IPS-NIHi11 (cell line): Measurements from ENCODE around the gene MRRF.
A peak's percentile ranks its signal among the peaks of the same experiment; 100 is the strongest.

Source experiments
- DNase-seq: peaks from one replicate; pipeline ENCODE4 v3.0.0; 2012; ENCODE audit warnings: mixed read lengths, low spot score

Gene MRRF

GRCh38 chr9:122228568-122229484 is 35.9 kb upstream of the MRRF start, which contains the start of gene LHX6:
Gene LHX6, minus strand, starts transcription at chr9:122228957. Its CDS starts 217 bp downstream, at chr9:122228740.
- peak; percentile 64 for DNase-seq

- no peak for DNase-seq
These were observed 35.2 kb upstream of the MRRF start for GRCh38 chr9:122229485-122229837.

- no peak for DNase-seq
These were observed 31.8 kb upstream of the MRRF start for GRCh38 chr9:122232796-122233306.

- DNase-seq, result no peak
These were observed 30.5 kb upstream of the MRRF start for GRCh38 chr9:122234022-122234748.

GRCh38 chr9:122236681-122237080 is 28.0 kb upstream of the MRRF start:
- no peak for DNase-seq

GRCh38 chr9:122239722-122240121 is 25.0 kb upstream of the MRRF start:
- no peak for DNase-seq

GRCh38 chr9:122244349-122244748 is 20.3 kb upstream of the MRRF start:
- no peak for DNase-seq

- DNase-seq, result no peak
These were observed 18.0 kb upstream of the MRRF start for GRCh38 chr9:122246666-122247065.

- no peak for DNase-seq
These were observed 16.2 kb upstream of the MRRF start for GRCh38 chr9:122248448-122248865.

GRCh38 chr9:122251351-122251750 is 13.3 kb upstream of the MRRF start:
- no peak for DNase-seq

GRCh38 chr9:122252796-122253195 is 11.9 kb upstream of the MRRF start:
- no peak for DNase-seq

- no peak for DNase-seq
These were observed 9.9 kb upstream of the MRRF start for GRCh38 chr9:122254761-122255160.

- no peak for DNase-seq
These were observed 8.5 kb upstream of the MRRF start for GRCh38 chr9:122256206-122256605.

- no peak for DNase-seq
These were observed 5.7 kb upstream of the MRRF start for GRCh38 chr9:122258886-122259415.

- peak; percentile 33 for DNase-seq
These were observed 3.2 kb upstream of the MRRF start for GRCh38 chr9:122261469-122261881.

GRCh38 chr9:122262073-122262472 is 2.6 kb upstream of the MRRF start:
- no peak for DNase-seq

- DNase-seq, result no peak
These were observed 858 bp upstream of the MRRF start for GRCh38 chr9:122263699-122264349.

- DNase-seq, result no peak
These were observed 650 bp downstream of the MRRF start for GRCh38 chr9:122265149-122265915.

- DNase-seq, result no peak
These were observed 3.5 kb downstream of the MRRF start for GRCh38 chr9:122268041-122268814.

- no peak for DNase-seq
These were observed 9.4 kb downstream of the MRRF start for GRCh38 chr9:122274055-122274454.

GRCh38 chr9:122276096-122276495 is 11.4 kb downstream of the MRRF start:
- no peak for DNase-seq
